ENCODE measurements around the gene CYTH4. TPM values are rescaled to one million over a fixed set of nuclear protein-coding genes. Genes with fewer than 3 reads are reported as not detected.

Gene CYTH4
- total and polyA plus RNA-seq, 9 donors, result 2.4 to 14.5 (median 6.2) TPM

- Histone ChIP-seq H3K4me3 (no peak overlapping the region), H3K4me1 (ENCODE audit: insufficient read depth) (no peaks in the 10 kb centered on the region), H3K36me3 (no peaks in the 10 kb centered on the region), H3K9me3 (no peaks in the 10 kb centered on the region), H3K27ac (no peak overlapping the region), H3K27me3 (no peaks in the 10 kb centered on the region)
- WGBS, 3 donors, result 33 to 39% (median 35%) methylated on average over 12 of the region's 12 CpGs
- peak in 1 of 5 donors; percentile 3 for DNase-seq
- TF ChIP-seq EP300 (IDR thresholded peaks at IDR 0.05) (no peak), CTCF (IDR thresholded peaks at IDR 0.05) (no peak)
- intact Hi-C loops (cut with DNase I), result no loop called here
These were observed 38.8 kb upstream of the CYTH4 start for GRCh38 chr22:37243402-37244113.

GRCh38 chr22:37244114-37244921, 38.0 kb upstream of the CYTH4 start, which contains the start of gene RAC2:
Gene RAC2, minus strand, starts transcription at chr22:37244269. Its CDS starts 121 bp downstream, at chr22:37244148.
- H3K4me3 ChIP-seq, result no peak within 1 kb of the TSS
- WGBS, 3 donors, result 9 to 11% (median 9%) methylated on average over 21 to 23 of the region's 23 CpGs
- H3K27ac ChIP-seq, result no peak within 1 kb of the TSS
- DNase-seq, result peak in 2 of 5 donors; percentile 6 to 51
- H3K9me3 ChIP-seq, result no peaks in the 10 kb centered on the region
- TF ChIP-seq EP300 (IDR thresholded peaks at IDR 0.05) (no peak), CTCF (IDR thresholded peaks at IDR 0.05) (no peak)
- H3K27me3 ChIP-seq, result no peaks in the 10 kb centered on the region
- H3K4me1 ChIP-seq (ENCODE audit: insufficient read depth), result no peaks in the 10 kb centered on the region
- intact Hi-C loops (cut with DNase I), result no loop called here
- no peaks in the 10 kb centered on the region for H3K36me3 ChIP-seq

GRCh38 chr22:37244922-37245722, 37.2 kb upstream of the CYTH4 start:
- Histone ChIP-seq H3K4me3 (no peak overlapping the region), H3K4me1 (ENCODE audit: insufficient read depth) (no peaks in the 10 kb centered on the region), H3K36me3 (no peaks in the 10 kb centered on the region), H3K9me3 (no peaks in the 10 kb centered on the region), H3K27ac (no peak overlapping the region), H3K27me3 (no peaks in the 10 kb centered on the region)
- DNase-seq, result peak in 1 of 5 donors; percentile 8
- intact Hi-C loops (cut with DNase I), result no loop called here
- 64 to 75% (median 71%) methylated on average over 22 of the region's 22 CpGs for WGBS, 3 donors
- TF ChIP-seq EP300 (IDR thresholded peaks at IDR 0.05), result no peak
- TF ChIP-seq POLR2A (IDR thresholded peaks at IDR 0.05), result no peak
- no peak for TF ChIP-seq CTCF (IDR thresholded peaks at IDR 0.05)

- no peak for DNase-seq
- Histone ChIP-seq H3K36me3 (no peaks in the 10 kb centered on the region), H3K4me1 (ENCODE audit: insufficient read depth) (no peaks in the 10 kb centered on the region), H3K9me3 (no peaks in the 10 kb centered on the region), H3K27ac (no peak overlapping the region), H3K27me3 (no peaks in the 10 kb centered on the region), H3K4me3 (no peak overlapping the region)
- WGBS, 3 donors, result 70 to 71% (median 70%) methylated on average over 6 of the region's 6 CpGs
- intact Hi-C loops (cut with DNase I), result no loop called here
- TF ChIP-seq POLR2A (IDR thresholded peaks at IDR 0.05) (no peak), EP300 (IDR thresholded peaks at IDR 0.05) (no peak), CTCF (IDR thresholded peaks at IDR 0.05) (no peak)
These were observed 36.6 kb upstream of the CYTH4 start for GRCh38 chr22:37245740-37246139.

All from ovary (tissue), 9 donors.